DND-41 (cell line): Measurements from ENCODE around the gene OTOF.
A peak's percentile ranks its signal among the peaks of the same experiment; 100 is the strongest.

Experiments used
- ATAC-seq: fragments of 200-7000 bp; cut with Tn5 transposase; 3 replicates; pipeline ENCODE4 v1.9.1; 2021; ENCODE audit warnings: low read depth; ENCODE audit not compliant: insufficient read depth
- DNase-seq: peaks from one replicate; pipeline ENCODE4 v3.0.0-alpha.2; 2020
- H2AFZ ChIP-seq: 2 replicates; pipeline ENCODE4 v1.6.0; 2012; ENCODE audit warnings: low read depth, low read length
- H3K27ac ChIP-seq: 2 replicates; pipeline ENCODE4 v1.5.1; 2012; ENCODE audit warnings: low read length, inconsistent platforms
- H3K27me3 ChIP-seq: fragments of 200-600 bp; sonication (generic); 2 replicates; pipeline ENCODE4 v1.6.0; 2012; ENCODE audit warnings: low read length, mild to moderate bottlenecking, inconsistent platforms; ENCODE audit not compliant: insufficient read depth, poor library complexity
- H3K36me3 ChIP-seq: 2 replicates; pipeline ENCODE4 v1.5.1; 2012; ENCODE audit warnings: low read length, inconsistent platforms; ENCODE audit not compliant: insufficient read depth
- H3K4me1 ChIP-seq: 2 replicates; pipeline ENCODE4 v1.5.1; 2012; ENCODE audit warnings: mild to moderate bottlenecking, low read length; ENCODE audit not compliant: insufficient read depth
- H3K4me2 ChIP-seq: 2 replicates; pipeline ENCODE4 v1.6.0; 2012; ENCODE audit warnings: mild to moderate bottlenecking, moderate library complexity, low read length, inconsistent platforms; ENCODE audit not compliant: insufficient read depth
- H3K4me3 ChIP-seq, 2 experiments: fragments of 200-600 bp in 1 of 2; shearing (Covaris generic) in 1 of 2; 2 replicates each; pipeline ENCODE4 v1.5.1; 2012 to 2016; ENCODE audit warnings: inconsistent platforms in 2 of 2, low read length in 2 of 2, mild to moderate bottlenecking in 2 of 2, low read depth in 1 of 2, moderate library complexity in 1 of 2
- H3K79me2 ChIP-seq: 2 replicates; pipeline ENCODE4 v1.6.0; 2012; ENCODE audit warnings: low read length, inconsistent platforms; ENCODE audit not compliant: insufficient read depth
- H3K9ac ChIP-seq: 2 replicates; pipeline ENCODE4 v1.6.0; 2012; ENCODE audit warnings: low read depth, mild to moderate bottlenecking, inconsistent platforms, low read length, moderate library complexity
- H3K9me3 ChIP-seq: 2 replicates; pipeline ENCODE4 v1.5.1; 2012; ENCODE audit warnings: low read length, moderate library complexity, mild to moderate bottlenecking, inconsistent platforms; ENCODE audit not compliant: insufficient read depth, severe bottlenecking
- H4K20me1 ChIP-seq: 2 replicates; pipeline ENCODE4 v1.6.0; 2012; ENCODE audit warnings: low read length; ENCODE audit not compliant: insufficient read depth
- CTCF ChIP-seq: IDR thresholded peaks from 2 replicates; pipeline ENCODE4 v1.5.1; 2012; ENCODE audit warnings: borderline replicate concordance, low read length, moderate library complexity, mild to moderate bottlenecking; ENCODE audit not compliant: poor library complexity, severe bottlenecking; ENCODE audit errors: extremely low read depth
- EZH2 ChIP-seq: IDR thresholded peaks from 3 replicates; pipeline ENCODE4 v1.6.1; 2012; ENCODE audit warnings: borderline replicate concordance, low read depth, mild to moderate bottlenecking, moderate library complexity, low read length, inconsistent platforms; ENCODE audit not compliant: severe bottlenecking

OTOF gene

GRCh38 chr2:26488463-26489212 lies 10.7 kb upstream of the OTOF start:
- Histone ChIP-seq H3K4me1 (no peaks in the 10 kb centered on the region), H3K27me3 (no peaks in the 10 kb centered on the region), H3K4me3 (no peak overlapping the region), H3K27ac (no peak overlapping the region), H3K4me2 (no peak overlapping the region), H3K9ac (no peak overlapping the region), H3K9me3 (no peaks in the 10 kb centered on the region), H3K36me3 (no peaks in the 10 kb centered on the region), H4K20me1 (no peaks in the 10 kb centered on the region), H2AFZ (no peak overlapping the region), H3K79me2 (no peaks in the 10 kb centered on the region)
- DNase-seq (no peak), ATAC-seq (no peak)
- TF ChIP-seq EZH2 (no peak), CTCF (no peak)

- Histone ChIP-seq H3K27me3 (no peaks in the 10 kb centered on the region), H3K4me2 (no peak overlapping the region), H3K79me2 (no peaks in the 10 kb centered on the region), H3K9me3 (no peaks in the 10 kb centered on the region), H3K4me1 (no peaks in the 10 kb centered on the region), H2AFZ (no peak overlapping the region), H4K20me1 (no peaks in the 10 kb centered on the region), H3K9ac (no peak overlapping the region), H3K36me3 (no peaks in the 10 kb centered on the region), H3K27ac (no peak overlapping the region), H3K4me3 (no peak overlapping the region)
- peak; percentile 66; the same call in 2 of the 3 replicates for ATAC-seq
- DNase-seq: peak; percentile 14
- TF ChIP-seq CTCF: no peak
- no peak for TF ChIP-seq EZH2
These were observed 9.3 kb upstream of the OTOF start for GRCh38 chr2:26487192-26487591.

DNA sequence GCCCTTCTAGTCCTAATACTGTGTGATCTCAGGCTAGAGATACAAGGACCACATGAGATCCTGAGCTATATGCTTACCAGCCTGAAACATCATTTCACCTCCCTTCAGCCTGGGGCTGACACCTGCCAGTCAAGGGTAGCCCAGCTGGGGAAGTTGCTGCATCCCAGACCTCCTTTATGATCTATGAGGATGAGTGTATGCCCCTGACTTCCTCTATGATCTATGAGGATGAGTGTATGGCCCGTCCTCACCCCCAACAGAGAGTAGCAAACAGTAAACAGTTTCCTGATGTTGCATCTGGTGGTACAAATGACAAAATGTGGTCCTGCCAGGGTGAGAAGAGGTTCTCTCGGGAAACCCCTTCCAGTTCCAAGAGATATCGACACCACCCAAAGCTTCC lies 8.9 kb upstream of the OTOF start:
- Histone ChIP-seq H3K36me3 (no peaks in the 10 kb centered on the region), H3K4me1 (no peaks in the 10 kb centered on the region), H3K9ac (no peak overlapping the region), H3K27ac (no peak overlapping the region), H3K4me2 (no peak overlapping the region), H3K79me2 (no peaks in the 10 kb centered on the region), H3K9me3 (no peaks in the 10 kb centered on the region), H4K20me1 (no peaks in the 10 kb centered on the region), H3K4me3 (no peak overlapping the region), H3K27me3 (no peaks in the 10 kb centered on the region), H2AFZ (no peak overlapping the region)
- DNase-seq (no peak), ATAC-seq (no peak)
- no peak for TF ChIP-seq CTCF
- no peak for TF ChIP-seq EZH2
